ENCODE measurements around the gene ZNF385B.

GRCh38 chr2:179447421-179447820 lies 414.0 kb downstream of the ZNF385B start:
- TF ChIP-seq CTCF (IDR thresholded peaks at IDR 0.05; ENCODE audit: low read depth, low read length) (no peak; the same call in 1 of the 2 replicates), EZH2phosphoT487 (IDR thresholded peaks at IDR 0.05; ENCODE audit: low read depth) (no peak)
